K562 (cell line): ENCODE data around the gene ARHGEF1. TPM values are rescaled to one million over a fixed set of nuclear protein-coding genes. Genes with fewer than 3 reads are reported as not detected.
A peak's percentile ranks its signal among the peaks of the same experiment; 100 is the strongest.

Experiments
- CEBPB ChIP-seq: fragments of 450-650 bp; IDR thresholded peaks from 2 replicates; pipeline ENCODE4 v1.6.1; 2016; ENCODE audit warnings: missing genetic modification characterization, missing compliant biosample characterization
- CREB1 ChIP-seq, 2 experiments: sonication (generic) in 1 of 2; formaldehyde crosslinking in 1 of 2; IDR thresholded peaks; 2 replicates each; pipeline versions ENCODE4 v1.6.1 to v1.8.0; 2012 to 2022; ENCODE audit warnings: inconsistent platforms in 1 of 2, mild to moderate bottlenecking in 1 of 2, missing genetic modification reagents in 1 of 2, moderate library complexity in 1 of 2
- CREBBP ChIP-seq: IDR thresholded peaks from one replicate; pipeline ENCODE4 v1.6.1; 2012; ENCODE audit warnings: low read depth, mild to moderate bottlenecking, control low read depth, inconsistent platforms, low read length
- EP400 ChIP-seq: fragments of 450-650 bp; IDR thresholded peaks from 2 replicates; pipeline ENCODE4 v1.6.1; 2017; ENCODE audit warnings: antibody characterized with exemption, mild to moderate bottlenecking, moderate library complexity
- L3MBTL2 ChIP-seq: fragments of 450-650 bp; IDR thresholded peaks from 2 replicates; pipeline ENCODE4 v1.6.1; 2016; ENCODE audit warnings: mild to moderate bottlenecking, moderate library complexity
- PTRF ChIP-seq: fragments of 450-650 bp; IDR thresholded peaks from 2 replicates; pipeline ENCODE4 v1.6.1; 2016; ENCODE audit warnings: mild to moderate bottlenecking, missing genetic modification characterization, missing compliant biosample characterization
- RUNX1 ChIP-seq: sonication (generic); IDR thresholded peaks from 2 replicates; pipeline ENCODE4 v1.6.1; 2016; ENCODE audit warnings: antibody characterized with exemption, low read depth
- ZNF347 ChIP-seq: fragments of 450-650 bp; formaldehyde crosslinking; IDR thresholded peaks from 2 replicates; pipeline ENCODE4 v1.4.0; 2020; ENCODE audit warnings: low read depth, mild to moderate bottlenecking, moderate library complexity
- ZNF551 ChIP-seq: fragments of 250-450 bp; sonication (Bioruptor Pico); IDR thresholded peaks from 2 replicates; pipeline ENCODE4 v1.5.0; 2021; ENCODE audit warnings: mild to moderate bottlenecking, moderate library complexity
- ZNF778 ChIP-seq: fragments of 450-650 bp; formaldehyde crosslinking; IDR thresholded peaks from 2 replicates; pipeline ENCODE4 v1.4.0; 2020; ENCODE audit warnings: mild to moderate bottlenecking, moderate library complexity
- polyA plus RNA-seq, 8 experiments: library from polyadenylated mRNA; depleted of rRNA in 4 of 8; stranded (reverse) in 5 of 8; unstranded in 3 of 8; fragments of >200 nt; fragmentation: Nextera tagmentation in 2 of 8; fragmentation: Illumina TruSeq in 1 of 8; extraction: Ambion mirVana in 2 of 8; extraction: Trizol in 1 of 8; gene quantifications; 2 replicates each; pipeline versions ENCODE4 v1.2.1 to v1.2.3, GENCODE V29; 2011 to 2014; ENCODE audit warnings: inconsistent platforms in 1 of 8, missing spikeins in 1 of 8
- total RNA-seq, 7 experiments: library from RNA; depleted of rRNA in 6 of 7; stranded (reverse); fragments of >200 nt in 6 of 7; fragmentation: Illumina TruSeq in 2 of 7; extraction: Trizol in 2 of 7; gene quantifications; 2 replicates each; pipeline versions ENCODE4 v1.2.1 to v1.2.3, GENCODE V29; 2011 to 2021; ENCODE audit warnings: low replicate concordance in 1 of 7
- TF ChIP-seq, protein P1 (sequence below): fragments of 150-350 bp; IDR thresholded peaks from 2 replicates; pipeline ENCODE4 v1.6.1; 2014; ENCODE audit warnings: low read depth, mild to moderate bottlenecking, low read length, borderline replicate concordance
- TF ChIP-seq, protein P2 (sequence below): fragments of 450-650 bp; formaldehyde crosslinking; IDR thresholded peaks from 2 replicates; pipeline ENCODE4 v1.4.0; 2020; ENCODE audit warnings: mild to moderate bottlenecking, moderate library complexity
- TF ChIP-seq, protein P3 (sequence below): sonication (generic); formaldehyde crosslinking; IDR thresholded peaks from 2 replicates; pipeline ENCODE4 v1.8.0; 2022; ENCODE audit warnings: missing genetic modification reagents, mild to moderate bottlenecking, moderate library complexity, borderline replicate concordance
- TF ChIP-seq, protein P4 (sequence below): fragments of 450-650 bp; IDR thresholded peaks from 2 replicates; pipeline ENCODE4 v1.6.1; 2016; ENCODE audit warnings: borderline replicate concordance
- TF ChIP-seq, protein P5 (sequence below), 2 experiments: fragments of 450-650 bp in 1 of 2; sonication (generic) in 1 of 2; formaldehyde crosslinking; conservative IDR thresholded peaks; 2 replicates each; pipeline versions ENCODE4 v1.4.0 to v1.8.1; 2020 to 2022; ENCODE audit warnings: mild to moderate bottlenecking in 1 of 2, missing genetic modification reagents in 1 of 2
- TF ChIP-seq, protein P6 (sequence below): fragments of 450-650 bp; IDR thresholded peaks from 2 replicates; pipeline ENCODE4 v1.6.1; 2018; ENCODE audit warnings: mild to moderate bottlenecking, low read depth; ENCODE audit not compliant: partially characterized antibody

The ARHGEF1 gene
- total and polyA plus RNA-seq, 9 of the 15 experiments (the other 6 are each of a cell fraction or from before 2014, with no cell fraction given): 1.9 to 149 (median 29.8) TPM

DNA sequence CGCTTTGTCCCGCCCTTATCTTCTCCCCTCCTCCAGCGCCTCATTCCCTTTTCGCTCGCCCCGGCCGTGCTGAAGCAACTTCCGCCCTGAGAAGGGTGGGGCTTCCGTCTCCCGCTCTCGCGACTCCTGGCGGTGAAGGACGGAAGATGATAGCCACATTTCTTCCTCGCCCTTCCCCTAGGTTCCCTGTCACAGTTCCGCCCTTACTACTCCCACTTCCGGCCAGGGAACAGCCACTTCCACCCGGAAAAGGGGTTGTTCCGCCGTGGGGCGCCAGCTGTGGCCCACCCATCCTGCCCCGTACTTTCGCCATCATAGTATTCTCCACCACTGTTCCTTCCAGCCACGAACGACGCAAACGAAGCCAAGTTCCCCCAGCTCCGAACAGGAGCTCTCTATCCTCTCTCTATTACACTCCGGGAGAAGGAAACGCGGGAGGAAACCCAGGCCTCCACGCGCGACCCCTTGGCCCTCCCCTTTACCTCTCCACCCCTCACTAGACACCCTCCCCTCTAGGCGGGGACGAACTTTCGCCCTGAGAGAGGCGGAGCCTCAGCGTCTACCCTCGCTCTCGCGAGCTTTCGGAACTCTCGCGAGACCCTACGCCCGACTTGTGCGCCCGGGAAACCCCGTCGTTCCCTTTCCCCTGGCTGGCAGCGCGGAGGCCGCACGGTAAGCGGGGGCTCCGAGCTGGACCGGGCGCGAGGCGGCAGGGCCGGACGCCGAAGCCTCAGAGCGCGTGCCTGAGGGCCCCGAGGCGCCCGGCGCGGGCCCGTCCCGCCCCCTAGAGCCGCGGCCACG lies 23.2 kb upstream of the ARHGEF1 start, which contains the start of gene RPS19 (continued):
- TF ChIP-seq, protein P1, sequence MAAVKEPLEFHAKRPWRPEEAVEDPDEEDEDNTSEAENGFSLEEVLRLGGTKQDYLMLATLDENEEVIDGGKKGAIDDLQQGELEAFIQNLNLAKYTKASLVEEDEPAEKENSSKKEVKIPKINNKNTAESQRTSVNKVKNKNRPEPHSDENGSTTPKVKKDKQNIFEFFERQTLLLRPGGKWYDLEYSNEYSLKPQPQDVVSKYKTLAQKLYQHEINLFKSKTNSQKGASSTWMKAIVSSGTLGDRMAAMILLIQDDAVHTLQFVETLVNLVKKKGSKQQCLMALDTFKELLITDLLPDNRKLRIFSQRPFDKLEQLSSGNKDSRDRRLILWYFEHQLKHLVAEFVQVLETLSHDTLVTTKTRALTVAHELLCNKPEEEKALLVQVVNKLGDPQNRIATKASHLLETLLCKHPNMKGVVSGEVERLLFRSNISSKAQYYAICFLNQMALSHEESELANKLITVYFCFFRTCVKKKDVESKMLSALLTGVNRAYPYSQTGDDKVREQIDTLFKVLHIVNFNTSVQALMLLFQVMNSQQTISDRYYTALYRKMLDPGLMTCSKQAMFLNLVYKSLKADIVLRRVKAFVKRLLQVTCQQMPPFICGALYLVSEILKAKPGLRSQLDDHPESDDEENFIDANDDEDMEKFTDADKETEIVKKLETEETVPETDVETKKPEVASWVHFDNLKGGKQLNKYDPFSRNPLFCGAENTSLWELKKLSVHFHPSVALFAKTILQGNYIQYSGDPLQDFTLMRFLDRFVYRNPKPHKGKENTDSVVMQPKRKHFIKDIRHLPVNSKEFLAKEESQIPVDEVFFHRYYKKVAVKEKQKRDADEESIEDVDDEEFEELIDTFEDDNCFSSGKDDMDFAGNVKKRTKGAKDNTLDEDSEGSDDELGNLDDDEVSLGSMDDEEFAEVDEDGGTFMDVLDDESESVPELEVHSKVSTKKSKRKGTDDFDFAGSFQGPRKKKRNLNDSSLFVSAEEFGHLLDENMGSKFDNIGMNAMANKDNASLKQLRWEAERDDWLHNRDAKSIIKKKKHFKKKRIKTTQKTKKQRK: no peak
- TF ChIP-seq CREB1 (IDR thresholded peaks at IDR 0.05): peak; percentile 79
- peak; percentile 60 for TF ChIP-seq CREB1 (CRISPR knock-in tag; IDR thresholded peaks at IDR 0.05)
- TF ChIP-seq PTRF (tag): no peak
- peak; percentile 97 for TF ChIP-seq EP400
- no peak for TF ChIP-seq ZNF778 (CRISPR knock-in tag)
- TF ChIP-seq CREBBP: no peak
- TF ChIP-seq L3MBTL2: peak; percentile 84
- no peak for TF ChIP-seq ZNF551 (CRISPR knock-in tag)
- TF ChIP-seq, protein P2, sequence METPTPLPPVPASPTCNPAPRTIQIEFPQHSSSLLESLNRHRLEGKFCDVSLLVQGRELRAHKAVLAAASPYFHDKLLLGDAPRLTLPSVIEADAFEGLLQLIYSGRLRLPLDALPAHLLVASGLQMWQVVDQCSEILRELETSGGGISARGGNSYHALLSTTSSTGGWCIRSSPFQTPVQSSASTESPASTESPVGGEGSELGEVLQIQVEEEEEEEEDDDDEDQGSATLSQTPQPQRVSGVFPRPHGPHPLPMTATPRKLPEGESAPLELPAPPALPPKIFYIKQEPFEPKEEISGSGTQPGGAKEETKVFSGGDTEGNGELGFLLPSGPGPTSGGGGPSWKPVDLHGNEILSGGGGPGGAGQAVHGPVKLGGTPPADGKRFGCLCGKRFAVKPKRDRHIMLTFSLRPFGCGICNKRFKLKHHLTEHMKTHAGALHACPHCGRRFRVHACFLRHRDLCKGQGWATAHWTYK (CRISPR knock-in tag): peak; percentile 30; the same call in 1 of the 2 replicates
- TF ChIP-seq, protein P3, sequence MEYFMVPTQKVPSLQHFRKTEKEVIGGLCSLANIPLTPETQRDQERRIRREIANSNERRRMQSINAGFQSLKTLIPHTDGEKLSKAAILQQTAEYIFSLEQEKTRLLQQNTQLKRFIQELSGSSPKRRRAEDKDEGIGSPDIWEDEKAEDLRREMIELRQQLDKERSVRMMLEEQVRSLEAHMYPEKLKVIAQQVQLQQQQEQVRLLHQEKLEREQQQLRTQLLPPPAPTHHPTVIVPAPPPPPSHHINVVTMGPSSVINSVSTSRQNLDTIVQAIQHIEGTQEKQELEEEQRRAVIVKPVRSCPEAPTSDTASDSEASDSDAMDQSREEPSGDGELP (CRISPR knock-in tag): peak; percentile 98
- TF ChIP-seq, protein P4, sequence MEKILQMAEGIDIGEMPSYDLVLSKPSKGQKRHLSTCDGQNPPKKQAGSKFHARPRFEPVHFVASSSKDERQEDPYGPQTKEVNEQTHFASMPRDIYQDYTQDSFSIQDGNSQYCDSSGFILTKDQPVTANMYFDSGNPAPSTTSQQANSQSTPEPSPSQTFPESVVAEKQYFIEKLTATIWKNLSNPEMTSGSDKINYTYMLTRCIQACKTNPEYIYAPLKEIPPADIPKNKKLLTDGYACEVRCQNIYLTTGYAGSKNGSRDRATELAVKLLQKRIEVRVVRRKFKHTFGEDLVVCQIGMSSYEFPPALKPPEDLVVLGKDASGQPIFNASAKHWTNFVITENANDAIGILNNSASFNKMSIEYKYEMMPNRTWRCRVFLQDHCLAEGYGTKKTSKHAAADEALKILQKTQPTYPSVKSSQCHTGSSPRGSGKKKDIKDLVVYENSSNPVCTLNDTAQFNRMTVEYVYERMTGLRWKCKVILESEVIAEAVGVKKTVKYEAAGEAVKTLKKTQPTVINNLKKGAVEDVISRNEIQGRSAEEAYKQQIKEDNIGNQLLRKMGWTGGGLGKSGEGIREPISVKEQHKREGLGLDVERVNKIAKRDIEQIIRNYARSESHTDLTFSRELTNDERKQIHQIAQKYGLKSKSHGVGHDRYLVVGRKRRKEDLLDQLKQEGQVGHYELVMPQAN: peak; percentile 96
- no peak for TF ChIP-seq CEBPB (tag)
- TF ChIP-seq RUNX1: peak; percentile 85; the same call in 1 of the 2 replicates
- TF ChIP-seq ZNF347 (CRISPR knock-in tag): no peak
- TF ChIP-seq, protein P5, sequence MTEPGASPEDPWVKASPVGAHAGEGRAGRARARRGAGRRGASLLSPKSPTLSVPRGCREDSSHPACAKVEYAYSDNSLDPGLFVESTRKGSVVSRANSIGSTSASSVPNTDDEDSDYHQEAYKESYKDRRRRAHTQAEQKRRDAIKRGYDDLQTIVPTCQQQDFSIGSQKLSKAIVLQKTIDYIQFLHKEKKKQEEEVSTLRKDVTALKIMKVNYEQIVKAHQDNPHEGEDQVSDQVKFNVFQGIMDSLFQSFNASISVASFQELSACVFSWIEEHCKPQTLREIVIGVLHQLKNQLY (CRISPR knock-in tag; conservative IDR thresholded peaks at IDR 0.05): no peak
- TF ChIP-seq, protein P6, sequence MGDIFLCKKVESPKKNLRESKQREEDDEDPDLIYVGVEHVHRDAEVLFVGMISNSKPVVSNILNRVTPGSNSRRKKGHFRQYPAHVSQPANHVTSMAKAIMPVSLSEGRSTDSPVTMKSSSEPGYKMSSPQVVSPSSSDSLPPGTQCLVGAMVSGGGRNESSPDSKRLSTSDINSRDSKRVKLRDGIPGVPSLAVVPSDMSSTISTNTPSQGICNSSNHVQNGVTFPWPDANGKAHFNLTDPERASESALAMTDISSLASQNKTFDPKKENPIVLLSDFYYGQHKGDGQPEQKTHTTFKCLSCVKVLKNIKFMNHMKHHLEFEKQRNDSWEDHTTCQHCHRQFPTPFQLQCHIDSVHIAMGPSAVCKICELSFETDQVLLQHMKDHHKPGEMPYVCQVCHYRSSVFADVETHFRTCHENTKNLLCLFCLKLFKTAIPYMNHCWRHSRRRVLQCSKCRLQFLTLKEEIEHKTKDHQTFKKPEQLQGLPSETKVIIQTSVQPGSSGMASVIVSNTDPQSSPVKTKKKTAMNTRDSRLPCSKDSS: no peak
